K562 (cell line): Measurements from ENCODE around the gene HSD11B1L.

ENCODE experiments used
- CBX5 ChIP-seq: IDR thresholded peaks from 2 replicates; pipeline ENCODE4 v1.6.1; 2014; ENCODE audit warnings: low read depth, borderline replicate concordance
- EHMT2 ChIP-seq: fragments of 450-650 bp; IDR thresholded peaks from 2 replicates; pipeline ENCODE4 v1.6.1; 2018; ENCODE audit warnings: antibody characterized with exemption
- EP300 ChIP-seq: IDR thresholded peaks from 2 replicates; pipeline ENCODE4 v1.6.1; 2012; ENCODE audit warnings: low read length, improper control_type of control experiment
- TF ChIP-seq, protein P1 (sequence below): fragments of 450-650 bp; IDR thresholded peaks from 2 replicates; pipeline ENCODE4 v1.6.1; 2014; ENCODE audit warnings: low read depth, mild to moderate bottlenecking, moderate library complexity, borderline replicate concordance
- TF ChIP-seq, protein P2 (sequence below): fragments of 250-450 bp; sonication (Bioruptor Pico); IDR thresholded peaks from 2 replicates; pipeline ENCODE4 v1.4.0; 2020; ENCODE audit warnings: mild to moderate bottlenecking
- TF ChIP-seq, protein P3 (sequence below): sonication (generic); formaldehyde crosslinking; IDR thresholded peaks from 2 replicates; pipeline ENCODE4 v1.8.0; 2022; ENCODE audit warnings: missing genetic modification reagents, mild to moderate bottlenecking, borderline replicate concordance

DNA sequence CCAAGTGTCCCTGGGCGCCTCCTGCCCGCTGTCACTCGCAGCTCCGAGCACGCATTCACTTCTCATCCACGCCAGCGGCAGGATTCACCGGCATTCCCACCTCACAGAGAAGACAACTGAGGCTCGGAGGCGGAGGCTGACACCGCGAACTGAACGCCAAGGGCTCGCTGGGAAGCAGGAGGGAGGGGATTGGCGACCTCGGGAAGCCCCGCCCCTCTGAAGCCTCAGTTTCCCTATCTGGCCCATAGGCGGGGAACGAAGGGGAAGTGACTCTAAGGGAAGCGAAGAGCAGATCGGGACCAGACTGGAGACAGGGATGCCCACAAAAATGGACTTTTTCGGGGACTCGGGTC is 767 bp upstream of the HSD11B1L start:
- TF ChIP-seq, protein P1, sequence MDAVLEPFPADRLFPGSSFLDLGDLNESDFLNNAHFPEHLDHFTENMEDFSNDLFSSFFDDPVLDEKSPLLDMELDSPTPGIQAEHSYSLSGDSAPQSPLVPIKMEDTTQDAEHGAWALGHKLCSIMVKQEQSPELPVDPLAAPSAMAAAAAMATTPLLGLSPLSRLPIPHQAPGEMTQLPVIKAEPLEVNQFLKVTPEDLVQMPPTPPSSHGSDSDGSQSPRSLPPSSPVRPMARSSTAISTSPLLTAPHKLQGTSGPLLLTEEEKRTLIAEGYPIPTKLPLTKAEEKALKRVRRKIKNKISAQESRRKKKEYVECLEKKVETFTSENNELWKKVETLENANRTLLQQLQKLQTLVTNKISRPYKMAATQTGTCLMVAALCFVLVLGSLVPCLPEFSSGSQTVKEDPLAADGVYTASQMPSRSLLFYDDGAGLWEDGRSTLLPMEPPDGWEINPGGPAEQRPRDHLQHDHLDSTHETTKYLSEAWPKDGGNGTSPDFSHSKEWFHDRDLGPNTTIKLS = no peak
- TF ChIP-seq, protein P2, sequence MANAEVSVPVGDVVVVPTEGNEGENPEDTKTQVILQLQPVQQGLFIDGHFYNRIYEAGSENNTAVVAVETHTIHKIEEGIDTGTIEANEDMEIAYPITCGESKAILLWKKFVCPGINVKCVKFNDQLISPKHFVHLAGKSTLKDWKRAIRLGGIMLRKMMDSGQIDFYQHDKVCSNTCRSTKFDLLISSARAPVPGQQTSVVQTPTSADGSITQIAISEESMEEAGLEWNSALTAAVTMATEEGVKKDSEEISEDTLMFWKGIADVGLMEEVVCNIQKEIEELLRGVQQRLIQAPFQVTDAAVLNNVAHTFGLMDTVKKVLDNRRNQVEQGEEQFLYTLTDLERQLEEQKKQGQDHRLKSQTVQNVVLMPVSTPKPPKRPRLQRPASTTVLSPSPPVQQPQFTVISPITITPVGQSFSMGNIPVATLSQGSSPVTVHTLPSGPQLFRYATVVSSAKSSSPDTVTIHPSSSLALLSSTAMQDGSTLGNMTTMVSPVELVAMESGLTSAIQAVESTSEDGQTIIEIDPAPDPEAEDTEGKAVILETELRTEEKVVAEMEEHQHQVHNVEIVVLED (CRISPR knock-in tag) = no peak
- TF ChIP-seq EP300 (no peak), EHMT2 (no peak), CBX5 (no peak)
- TF ChIP-seq, protein P3, sequence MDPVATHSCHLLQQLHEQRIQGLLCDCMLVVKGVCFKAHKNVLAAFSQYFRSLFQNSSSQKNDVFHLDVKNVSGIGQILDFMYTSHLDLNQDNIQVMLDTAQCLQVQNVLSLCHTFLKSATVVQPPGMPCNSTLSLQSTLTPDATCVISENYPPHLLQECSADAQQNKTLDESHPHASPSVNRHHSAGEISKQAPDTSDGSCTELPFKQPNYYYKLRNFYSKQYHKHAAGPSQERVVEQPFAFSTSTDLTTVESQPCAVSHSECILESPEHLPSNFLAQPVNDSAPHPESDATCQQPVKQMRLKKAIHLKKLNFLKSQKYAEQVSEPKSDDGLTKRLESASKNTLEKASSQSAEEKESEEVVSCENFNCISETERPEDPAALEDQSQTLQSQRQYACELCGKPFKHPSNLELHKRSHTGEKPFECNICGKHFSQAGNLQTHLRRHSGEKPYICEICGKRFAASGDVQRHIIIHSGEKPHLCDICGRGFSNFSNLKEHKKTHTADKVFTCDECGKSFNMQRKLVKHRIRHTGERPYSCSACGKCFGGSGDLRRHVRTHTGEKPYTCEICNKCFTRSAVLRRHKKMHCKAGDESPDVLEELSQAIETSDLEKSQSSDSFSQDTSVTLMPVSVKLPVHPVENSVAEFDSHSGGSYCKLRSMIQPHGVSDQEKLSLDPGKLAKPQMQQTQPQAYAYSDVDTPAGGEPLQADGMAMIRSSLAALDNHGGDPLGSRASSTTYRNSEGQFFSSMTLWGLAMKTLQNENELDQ (CRISPR knock-in tag) = no peak
